ENCODE measurements around the gene ZBTB7B.

ZBTB7B gene

GRCh38 chr1:155005076-155006011, 2.7 kb downstream of the ZBTB7B start:
- no peak for DNase-seq

- peak; percentile 79 for DNase-seq
Measured at GRCh38 chr1:155006601-155007101, 4.0 kb downstream of the ZBTB7B start.

GRCh38 chr1:155007251-155007828, 4.7 kb downstream of the ZBTB7B start:
- DNase-seq, result no peak

- no peak for DNase-seq
Measured at GRCh38 chr1:155008015-155008941, 5.7 kb downstream of the ZBTB7B start.

- DNase-seq, result no peak
Measured at GRCh38 chr1:155009221-155009711, 6.7 kb downstream of the ZBTB7B start.

- DNase-seq, result no peak
Measured at GRCh38 chr1:155009742-155010141, 7.1 kb downstream of the ZBTB7B start.

GRCh38 chr1:155010211-155010918, 7.8 kb downstream of the ZBTB7B start:
- no peak for DNase-seq

- DNase-seq, result no peak
Measured at GRCh38 chr1:155011004-155011416, 8.4 kb downstream of the ZBTB7B start.

- no peak for DNase-seq
Measured at GRCh38 chr1:155011437-155012025, 8.9 kb downstream of the ZBTB7B start.

- no peak for DNase-seq
Measured at GRCh38 chr1:155012026-155012546, 9.5 kb downstream of the ZBTB7B start.

- DNase-seq, result no peak
Measured at GRCh38 chr1:155012776-155013602, 10.4 kb downstream of the ZBTB7B start.

GRCh38 chr1:155013632-155014031, 11.0 kb downstream of the ZBTB7B start:
- DNase-seq, result no peak

GRCh38 chr1:155014709-155015508, 12.3 kb downstream of the ZBTB7B start:
- DNase-seq, result no peak

GRCh38 chr1:155015527-155016230, 13.1 kb downstream of the ZBTB7B start:
- no peak for DNase-seq

- DNase-seq, result no peak
Measured at GRCh38 chr1:155016231-155016831, 13.7 kb downstream of the ZBTB7B start.

- peak; percentile 67 for DNase-seq
Measured at GRCh38 chr1:155017041-155017945, 14.7 kb downstream of the ZBTB7B start.

- no peak for DNase-seq
Measured at GRCh38 chr1:155017946-155018316, 15.3 kb downstream of the ZBTB7B start.

All from KG1 (cell line).